GM12872 (cell line): ENCODE results near the gene SRGAP3.

Source experiments
- CTCF ChIP-seq: IDR thresholded peaks from 3 replicates; pipeline ENCODE4 v1.5.1; 2011; ENCODE audit warnings: low read depth, mild to moderate bottlenecking, low read length, moderate library complexity; ENCODE audit not compliant: insufficient read depth

Gene SRGAP3

GRCh38 chr3:9183011-9183410, 66.4 kb downstream of the SRGAP3 start:
- TF ChIP-seq CTCF = no peak

GRCh38 chr3:9180764-9181117, 68.7 kb downstream of the SRGAP3 start:
- no peak for TF ChIP-seq CTCF

- TF ChIP-seq CTCF = no peak
Observed at GRCh38 chr3:9179826-9180763, 69.4 kb downstream of the SRGAP3 start.

- TF ChIP-seq CTCF = no peak
Observed at GRCh38 chr3:9178697-9179096, 70.7 kb downstream of the SRGAP3 start.

GRCh38 chr3:9175421-9175820, 74.0 kb downstream of the SRGAP3 start:
- TF ChIP-seq CTCF = no peak

- no peak for TF ChIP-seq CTCF
Observed at GRCh38 chr3:9173445-9173844, 76.0 kb downstream of the SRGAP3 start.

GRCh38 chr3:9172851-9173321, 76.6 kb downstream of the SRGAP3 start:
- TF ChIP-seq CTCF = no peak

- no peak for TF ChIP-seq CTCF
Observed at GRCh38 chr3:9170851-9171160, 78.6 kb downstream of the SRGAP3 start.
